GM06990 (cell line): ENCODE data around the gene STRBP.
"Not testable (repeated sequence)": the region's sequence is repeated elsewhere in the genome, so short reads cannot be mapped to it uniquely, and the experiment has no call there.

Experiments
- DNase-seq: peaks from one replicate; pipeline ENCODE4 v3.0.0-alpha.2; 2011; ENCODE audit not compliant: insufficient read length; ENCODE audit errors: extremely low read depth
- H3K27me3 ChIP-seq: replicated peaks from 2 replicates; pipeline ENCODE4 v1.6.0; 2011; ENCODE audit warnings: low read length; ENCODE audit not compliant: control insufficient read depth, insufficient read depth
- H3K36me3 ChIP-seq: 2 replicates; pipeline ENCODE4 v1.5.1; 2011; ENCODE audit warnings: low read length; ENCODE audit not compliant: control insufficient read depth, insufficient read depth
- H3K4me3 ChIP-seq: replicated peaks from 2 replicates; pipeline ENCODE4 v1.5.1; 2011; ENCODE audit warnings: low read depth, mild to moderate bottlenecking, control low read depth, low read length
- TF ChIP-seq, protein P1 (sequence below): IDR thresholded peaks from 2 replicates; pipeline ENCODE4 v1.5.1; 2011; ENCODE audit warnings: low read length, control low read depth, mild to moderate bottlenecking, inconsistent platforms; ENCODE audit not compliant: insufficient read depth, poor library complexity, severe bottlenecking

The STRBP gene

GRCh38 chr9:123191260-123191659, 77.1 kb downstream of the STRBP start:
- DNase-seq: no peak
- no peaks in the 10 kb centered on the region for H3K27me3 ChIP-seq
- no peak overlapping the region for H3K4me3 ChIP-seq
- H3K36me3 ChIP-seq: no peaks in the 10 kb centered on the region
- TF ChIP-seq, protein P1, sequence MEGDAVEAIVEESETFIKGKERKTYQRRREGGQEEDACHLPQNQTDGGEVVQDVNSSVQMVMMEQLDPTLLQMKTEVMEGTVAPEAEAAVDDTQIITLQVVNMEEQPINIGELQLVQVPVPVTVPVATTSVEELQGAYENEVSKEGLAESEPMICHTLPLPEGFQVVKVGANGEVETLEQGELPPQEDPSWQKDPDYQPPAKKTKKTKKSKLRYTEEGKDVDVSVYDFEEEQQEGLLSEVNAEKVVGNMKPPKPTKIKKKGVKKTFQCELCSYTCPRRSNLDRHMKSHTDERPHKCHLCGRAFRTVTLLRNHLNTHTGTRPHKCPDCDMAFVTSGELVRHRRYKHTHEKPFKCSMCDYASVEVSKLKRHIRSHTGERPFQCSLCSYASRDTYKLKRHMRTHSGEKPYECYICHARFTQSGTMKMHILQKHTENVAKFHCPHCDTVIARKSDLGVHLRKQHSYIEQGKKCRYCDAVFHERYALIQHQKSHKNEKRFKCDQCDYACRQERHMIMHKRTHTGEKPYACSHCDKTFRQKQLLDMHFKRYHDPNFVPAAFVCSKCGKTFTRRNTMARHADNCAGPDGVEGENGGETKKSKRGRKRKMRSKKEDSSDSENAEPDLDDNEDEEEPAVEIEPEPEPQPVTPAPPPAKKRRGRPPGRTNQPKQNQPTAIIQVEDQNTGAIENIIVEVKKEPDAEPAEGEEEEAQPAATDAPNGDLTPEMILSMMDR: no peak

DNA sequence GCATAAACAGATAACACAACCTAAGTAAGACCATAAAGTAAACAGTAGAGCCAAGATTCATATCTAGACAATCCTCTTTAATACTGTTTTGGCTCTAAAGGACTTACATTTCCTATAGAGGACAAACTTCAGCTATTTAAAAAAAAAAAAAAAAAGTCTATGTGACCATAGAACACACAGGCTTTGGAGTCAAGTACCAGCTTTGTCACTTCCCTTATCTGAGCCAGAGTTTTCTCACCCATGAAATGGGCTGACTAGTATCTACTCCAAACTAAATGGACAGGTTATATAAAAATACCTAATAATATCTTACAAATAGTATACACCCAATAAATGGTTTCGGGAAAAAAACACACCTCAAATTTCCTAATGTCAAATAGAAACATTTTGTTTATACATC, 81.3 kb downstream of the STRBP start:
- Histone ChIP-seq H3K36me3 (no peaks in the 10 kb centered on the region; the same call in 1 of the 2 replicates), H3K4me3 (no peak overlapping the region), H3K27me3 (no peaks in the 10 kb centered on the region)
- no peak for DNase-seq
- TF ChIP-seq, protein P1: no peak

DNA sequence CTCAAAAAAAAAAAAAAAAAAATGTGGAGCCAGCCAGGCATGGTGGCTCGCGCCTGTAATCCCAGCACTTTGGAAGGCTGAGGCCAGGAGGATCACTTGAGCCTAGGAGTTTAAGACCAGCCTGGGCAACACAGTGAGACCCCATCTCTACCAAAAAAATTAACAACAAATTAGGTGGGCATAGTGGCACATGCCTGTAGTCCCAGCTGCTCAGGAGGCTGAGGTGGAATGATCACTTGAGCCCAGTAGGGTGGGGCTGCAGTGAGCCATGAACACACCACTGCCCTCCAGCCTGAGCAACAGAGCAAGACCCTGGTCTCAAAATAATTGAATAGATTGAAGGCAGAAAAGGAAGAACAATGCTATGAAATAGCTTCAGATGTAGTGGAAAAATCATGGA, 82.4 kb downstream of the STRBP start:
- H3K36me3 ChIP-seq, H3K27me3 ChIP-seq, DNase-seq: not testable (repeated sequence)

DNA sequence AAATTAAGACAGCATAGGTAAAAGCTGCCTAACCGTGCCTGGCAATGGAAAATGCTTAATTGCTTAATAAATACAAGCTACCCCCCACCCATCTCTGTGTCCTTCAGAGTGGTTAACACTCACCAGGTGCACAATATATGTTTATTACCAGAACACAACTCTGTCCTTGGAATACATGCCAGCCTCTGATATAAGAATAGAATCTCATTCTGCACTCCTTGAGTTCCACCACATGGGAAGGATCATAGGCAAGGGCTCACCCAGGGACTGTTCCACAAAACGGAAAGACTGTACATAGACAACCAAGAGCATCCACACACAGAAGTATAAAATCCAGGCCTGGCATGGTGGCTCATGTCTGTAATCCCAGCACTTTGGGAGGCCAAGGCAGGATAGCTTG, 91.4 kb downstream of the STRBP start:
- no peak for DNase-seq
- no peaks in the 10 kb centered on the region; the same call in 1 of the 2 replicates for H3K36me3 ChIP-seq
- no peaks in the 10 kb centered on the region for H3K27me3 ChIP-seq
- no peak overlapping the region for H3K4me3 ChIP-seq
- TF ChIP-seq, protein P1: no peak

More for the DNA sequence above, 82.4 kb downstream of the STRBP start:
- H3K4me3 ChIP-seq: not testable (repeated sequence)

- peak; percentile 23 for DNase-seq
- H3K36me3 ChIP-seq: no peaks in the 10 kb centered on the region; the same call in 1 of the 2 replicates
- no peaks in the 10 kb centered on the region for H3K27me3 ChIP-seq
- TF ChIP-seq, protein P1: no peak
- peak overlapping the region; percentile 49 for H3K4me3 ChIP-seq
Measured at GRCh38 chr9:123175854-123176629, 92.3 kb downstream of the STRBP start.

DNA sequence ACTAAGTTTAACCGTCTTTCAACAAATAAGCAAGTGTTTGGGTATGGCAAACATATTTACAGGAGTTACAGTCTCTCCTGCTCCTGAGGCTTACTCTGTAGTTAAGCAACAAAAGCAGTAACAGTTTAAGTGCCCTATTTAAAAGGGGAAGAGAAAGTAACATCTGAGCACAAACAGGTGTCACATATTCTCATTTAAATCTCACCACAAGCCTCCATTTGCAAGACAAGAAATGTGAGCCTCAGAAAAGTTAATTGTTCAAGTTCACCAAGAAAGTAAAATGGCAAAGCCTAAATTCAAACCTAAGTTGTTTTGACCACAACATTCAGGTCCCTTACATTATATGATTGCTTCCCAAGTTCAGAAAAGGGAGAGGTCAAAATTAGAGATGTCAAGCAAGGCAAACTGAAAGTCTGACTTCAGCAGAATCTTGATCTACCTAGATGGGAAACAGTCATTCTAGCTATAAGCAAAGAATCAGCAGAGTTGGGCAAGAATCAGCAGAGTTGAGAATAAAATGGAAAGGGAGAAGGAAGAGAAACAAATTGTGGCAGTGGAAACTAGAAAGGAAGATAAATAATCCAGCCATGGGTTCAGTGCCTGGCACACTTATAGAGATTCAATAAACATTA, 93.4 kb downstream of the STRBP start:
- Histone ChIP-seq H3K36me3 (no peaks in the 10 kb centered on the region; the same call in 1 of the 2 replicates), H3K27me3 (no peaks in the 10 kb centered on the region), H3K4me3 (peak overlapping the region; percentile 19; the same call in 1 of the 2 replicates)
- DNase-seq: peak; percentile 67
- TF ChIP-seq, protein P1: no peak
